NCI-H510A treated with DMSO at 0.1 percent for 48 hours (cell line): ENCODE measurements around the gene F2RL2.
"Not testable (repeated sequence)": the region's sequence is repeated elsewhere in the genome, so short reads cannot be mapped to it uniquely, and the experiment has no call there.

ENCODE experiments used
- DNase-seq: peaks from one replicate; lab custom pipeline; 2025; lab: John Stamatoyannopoulos, UW

Gene F2RL2

GRCh38 chr5:76622076-76622475, 1.1 kb downstream of the F2RL2 start:
- no peak for DNase-seq

DNA sequence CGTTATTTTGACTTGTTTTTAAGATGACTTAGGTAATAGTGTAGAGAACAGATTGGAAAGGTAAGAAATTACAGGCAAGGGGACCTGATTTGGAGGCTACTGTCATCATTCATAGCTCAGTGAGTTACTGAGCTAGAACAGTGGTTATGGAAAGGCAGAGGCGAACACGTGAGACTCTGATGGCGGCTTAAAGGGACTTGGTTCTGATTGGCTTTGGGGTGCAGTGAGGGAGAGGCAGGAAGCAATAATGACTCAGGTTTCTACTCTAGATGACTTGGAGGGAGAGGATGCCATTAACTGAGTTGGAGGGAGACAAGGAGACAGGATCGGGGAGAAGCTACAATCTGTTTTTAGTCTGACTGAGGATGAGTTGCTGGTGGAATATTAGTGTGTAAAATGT, 3.0 kb downstream of the F2RL2 start:
- no peak for DNase-seq

GRCh38 chr5:76617675-76618074, 5.5 kb downstream of the F2RL2 start:
- no peak for DNase-seq

DNA sequence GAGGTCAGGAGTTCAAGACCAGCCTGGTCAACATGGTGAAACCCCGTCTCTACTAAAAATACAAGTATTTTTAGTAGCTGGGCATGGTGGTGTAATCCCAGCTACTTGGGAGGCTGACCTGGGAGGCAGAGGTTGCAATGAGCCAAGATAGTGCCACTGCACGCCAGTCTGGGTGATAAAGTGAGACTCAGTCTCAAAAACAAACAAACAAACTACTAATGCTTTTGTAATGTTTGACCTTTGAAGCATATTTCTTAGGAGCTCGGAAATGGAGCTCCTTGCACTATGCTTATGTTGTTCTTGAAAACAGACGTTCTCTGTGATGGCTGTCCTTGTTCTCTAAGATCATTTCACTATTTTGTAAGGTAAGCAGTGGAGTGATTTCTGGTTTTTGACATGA, 6.0 kb downstream of the F2RL2 start:
- no peak for DNase-seq

- no peak for DNase-seq
These were observed 7.0 kb downstream of the F2RL2 start for GRCh38 chr5:76616206-76616605.

DNA sequence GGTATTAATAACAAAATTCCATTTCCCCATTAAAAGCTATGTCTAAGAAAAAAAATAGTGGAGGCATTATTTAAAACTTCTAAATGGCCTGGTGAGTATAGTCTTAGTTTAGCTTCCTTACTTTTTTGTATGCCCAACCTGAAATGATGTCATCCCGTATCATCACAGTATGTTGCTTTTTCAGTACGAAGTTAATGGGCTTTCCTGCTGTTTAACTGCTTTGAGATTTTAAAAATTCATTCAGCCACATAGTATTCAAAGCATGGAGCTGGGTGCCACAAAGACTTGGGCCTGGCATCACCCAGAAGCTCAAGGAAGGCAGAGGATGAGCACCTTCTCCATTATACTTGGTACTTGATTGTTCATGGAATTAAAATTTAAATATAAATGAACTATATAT, 7.4 kb downstream of the F2RL2 start:
- no peak for DNase-seq

DNA sequence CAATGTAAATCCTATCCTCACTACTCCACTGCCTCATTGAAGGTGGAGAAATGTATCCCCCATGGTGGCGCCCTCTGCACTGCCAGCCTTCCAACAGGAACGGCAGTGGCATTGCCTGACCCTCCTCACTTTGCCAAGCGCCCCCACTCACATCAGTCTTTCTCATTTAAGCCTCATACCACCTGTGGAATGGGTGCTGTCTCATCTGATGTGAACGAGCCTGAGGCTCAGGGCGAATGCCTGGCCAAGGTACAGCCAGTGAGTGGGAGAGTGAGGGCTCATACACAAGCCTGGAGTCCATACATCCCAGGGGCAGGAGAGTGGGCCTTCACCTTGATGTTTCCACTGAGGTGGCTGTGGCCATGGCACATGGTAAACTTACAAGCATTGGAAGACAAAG, 10.3 kb downstream of the F2RL2 start:
- no peak for DNase-seq

DNA sequence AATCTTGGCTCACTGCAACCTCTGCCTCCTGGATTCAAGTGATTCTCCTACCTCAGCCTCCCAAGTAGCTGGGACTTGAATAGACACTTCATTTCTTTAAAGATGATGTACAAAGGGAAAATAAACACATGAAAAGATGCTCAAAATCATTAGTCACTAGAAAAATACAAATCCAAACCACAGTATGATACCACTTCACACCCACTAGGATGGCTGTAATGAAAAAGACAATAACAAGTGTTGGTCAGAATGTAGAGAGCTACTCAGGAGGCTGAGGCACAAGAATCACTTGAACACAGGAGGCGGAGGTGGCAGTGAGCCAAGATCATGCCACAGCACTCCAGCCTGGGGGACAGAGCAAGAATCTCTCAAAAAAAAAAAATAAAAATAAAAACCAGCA, 13.0 kb downstream of the F2RL2 start:
- no peak for DNase-seq

GRCh38 chr5:76608833-76609232, 14.4 kb downstream of the F2RL2 start:
- no peak for DNase-seq

- DNase-seq = no peak
These were observed 15.8 kb downstream of the F2RL2 start for GRCh38 chr5:76607353-76607871.

DNA sequence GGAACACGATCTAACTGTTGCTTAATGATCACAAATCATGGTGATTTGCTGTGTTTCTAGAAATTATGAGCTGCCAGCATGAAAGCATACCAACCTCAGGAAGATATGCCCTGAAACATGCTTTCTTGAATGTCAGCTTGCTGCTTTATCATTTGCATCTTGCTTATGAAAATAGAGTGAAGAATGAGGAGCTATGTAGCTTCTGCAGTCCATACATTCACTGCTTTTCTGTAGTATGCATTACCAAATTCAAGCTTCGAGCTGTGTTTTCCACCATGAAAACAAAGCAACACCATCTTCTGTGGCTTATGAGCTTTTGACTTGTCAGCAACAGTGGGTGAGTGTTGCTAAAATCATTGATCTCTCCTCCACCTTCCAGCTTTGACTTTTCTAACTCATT, 16.5 kb downstream of the F2RL2 start:
- DNase-seq = no peak

GRCh38 chr5:76604838-76605237, 18.4 kb downstream of the F2RL2 start:
- DNase-seq = no peak

DNA sequence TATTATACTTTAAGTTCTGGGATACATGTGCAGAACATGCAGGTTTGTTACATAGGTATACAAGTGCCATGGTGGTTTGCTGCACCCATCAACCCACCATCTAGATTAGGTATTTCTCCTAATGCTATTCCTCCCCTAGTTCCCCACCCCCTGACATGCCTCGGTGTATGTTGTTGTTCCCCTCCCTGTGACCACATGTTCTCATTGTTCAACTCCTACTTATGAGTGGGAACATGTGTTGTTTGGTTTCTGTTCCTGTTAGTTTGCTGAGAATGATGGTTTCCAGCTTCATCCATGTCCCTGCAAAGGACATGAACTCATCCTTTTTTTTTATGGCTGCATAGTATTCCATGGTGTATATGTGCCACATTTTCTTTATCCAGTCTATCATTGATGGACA, 19.2 kb downstream of the F2RL2 start:
- not testable (repeated sequence) for DNase-seq

DNA sequence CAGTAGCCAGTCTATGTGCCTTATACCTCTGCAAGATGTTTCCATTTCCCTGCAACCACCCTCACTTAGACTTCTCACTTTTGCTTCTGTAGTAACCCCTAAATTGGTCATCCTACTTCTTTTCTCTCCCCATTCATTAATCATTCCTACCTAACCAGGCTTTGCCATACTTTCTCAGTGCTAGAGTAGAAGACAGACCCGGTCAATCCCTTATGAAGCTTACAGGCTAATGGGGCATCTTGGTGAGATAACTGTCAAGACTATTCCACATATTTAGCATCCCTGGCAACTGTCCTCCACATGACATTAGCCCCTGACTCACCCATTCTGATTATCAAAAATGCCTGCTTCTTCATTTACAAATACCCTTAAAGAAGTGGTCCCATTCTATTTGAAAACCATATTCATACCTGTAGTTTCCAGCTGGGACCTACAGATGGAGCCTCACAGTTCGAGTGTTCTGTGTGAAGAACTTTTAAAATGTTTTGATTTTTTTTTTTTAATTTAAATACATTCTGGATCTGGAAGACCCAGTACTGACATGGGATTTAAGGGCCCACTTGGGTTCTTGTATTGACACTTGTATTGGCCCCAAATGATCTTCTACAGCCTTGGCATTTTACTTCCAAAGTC, 21.0 kb downstream of the F2RL2 start:
- DNase-seq = no peak

GRCh38 chr5:76601470-76601869, 21.7 kb downstream of the F2RL2 start:
- peak; percentile 7 for DNase-seq

DNA sequence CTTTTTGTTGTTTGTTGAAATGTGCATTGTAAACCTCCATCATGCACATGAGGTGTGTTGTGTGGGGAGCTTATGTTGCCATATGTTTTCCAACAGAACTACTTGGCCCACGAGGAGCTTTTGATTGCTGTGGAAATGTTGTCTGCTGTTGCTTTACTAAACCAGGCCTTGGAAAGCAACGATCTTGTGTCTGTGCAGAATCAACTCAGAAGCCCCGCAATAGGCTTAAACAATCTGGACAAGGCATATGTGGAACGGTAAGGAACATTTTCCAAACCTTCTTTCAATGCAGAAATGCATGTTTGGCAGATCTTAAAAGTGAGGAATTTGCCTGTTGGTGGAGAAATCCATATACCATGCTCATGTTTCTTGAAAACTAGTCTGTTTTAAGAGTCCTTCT, 22.5 kb downstream of the F2RL2 start:
- DNase-seq = no peak

DNA sequence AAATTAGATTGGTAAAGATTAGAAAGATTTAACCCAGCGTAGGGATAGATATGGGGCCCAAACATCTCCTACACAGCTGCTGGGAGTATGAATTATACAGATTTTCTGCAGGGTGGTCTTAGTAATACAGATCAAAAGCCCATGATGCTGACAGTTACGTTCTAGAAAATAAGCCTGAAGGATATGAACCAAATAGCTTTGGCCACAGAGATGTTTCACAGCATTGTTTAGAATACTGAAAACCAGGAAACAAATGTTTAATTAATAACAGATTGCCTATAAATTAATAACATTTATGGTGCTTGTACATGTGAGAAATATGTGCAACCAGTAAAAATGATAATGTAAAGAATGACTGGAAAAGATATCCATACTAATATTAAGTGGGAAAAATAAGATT, 24.7 kb downstream of the F2RL2 start:
- DNase-seq = no peak

GRCh38 chr5:76595755-76596481, 27.3 kb downstream of the F2RL2 start:
- DNase-seq = no peak

- no peak for DNase-seq
These were observed 29.1 kb downstream of the F2RL2 start for GRCh38 chr5:76594107-76594506.

- DNase-seq = no peak
These were observed 30.5 kb downstream of the F2RL2 start for GRCh38 chr5:76592692-76593091.

- DNase-seq = no peak
These were observed 31.8 kb downstream of the F2RL2 start for GRCh38 chr5:76591366-76591765.

DNA sequence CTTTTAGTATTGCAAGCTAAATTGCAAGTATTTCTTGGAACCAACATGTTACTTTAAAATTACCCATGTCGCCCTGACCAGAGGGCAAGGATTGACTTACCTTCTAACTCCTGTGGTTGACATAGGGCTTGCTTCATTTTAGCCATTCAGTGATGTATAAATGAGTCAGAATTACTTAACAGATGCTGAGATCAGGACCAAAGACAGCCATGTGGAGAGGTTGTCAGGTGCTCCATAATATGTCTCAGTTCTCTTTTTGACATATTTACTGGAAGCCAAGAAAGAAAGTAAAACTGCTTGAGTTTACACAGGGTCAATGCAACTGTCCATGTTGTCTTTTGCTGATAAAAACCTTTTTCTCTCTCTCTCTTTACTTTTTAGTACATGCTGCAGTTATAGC, 33.2 kb downstream of the F2RL2 start:
- no peak for DNase-seq

DNA sequence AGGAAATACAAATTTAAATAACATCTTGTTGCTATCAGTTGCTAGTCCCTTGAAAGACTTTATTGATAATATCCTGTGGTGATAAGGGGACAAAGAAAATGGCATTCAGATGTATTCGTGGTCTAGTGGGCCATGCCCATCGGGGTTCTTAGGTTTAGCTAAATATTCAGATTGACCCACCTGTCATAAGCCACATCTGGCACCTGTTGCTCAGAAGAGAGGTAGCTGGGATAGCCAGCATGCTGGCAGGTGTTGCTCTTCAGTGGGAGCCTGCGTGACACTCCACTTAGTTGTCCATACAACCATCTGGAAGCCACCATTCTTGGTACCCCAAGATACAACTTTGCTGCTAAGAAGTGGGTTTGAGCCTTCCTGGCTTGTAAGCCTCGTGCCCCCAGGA, 36.7 kb downstream of the F2RL2 start:
- DNase-seq = no peak

DNA sequence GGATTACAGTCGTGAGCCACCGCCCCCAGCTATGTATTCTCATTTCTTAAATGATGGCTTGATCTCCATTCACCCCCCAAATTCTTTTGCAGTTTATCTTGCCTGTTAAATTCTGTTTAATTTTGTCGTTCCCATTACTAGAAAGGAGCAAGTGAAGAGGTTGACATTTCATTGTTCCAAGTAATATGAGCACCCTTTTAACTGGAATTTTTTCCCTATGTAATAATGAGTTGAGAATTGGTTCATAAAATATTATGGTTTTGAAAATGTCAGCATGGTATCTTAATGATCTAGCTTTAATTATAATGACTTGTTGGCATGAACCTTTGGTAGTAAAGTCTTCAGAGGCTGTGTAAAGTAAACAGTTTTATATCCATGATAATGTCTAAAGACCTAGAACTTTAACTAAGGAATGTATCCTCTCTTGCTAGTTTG, 37.4 kb downstream of the F2RL2 start:
- DNase-seq = no peak
